Neutrophil (primary cell): ENCODE data around the gene SLC17A2.

Experiments
- H3K27ac ChIP-seq: fragments of 200-600 bp; sonication (generic); 2 replicates; pipeline ENCODE4 v1.5.1; 2016; ENCODE audit warnings: mild to moderate bottlenecking, moderate library complexity
- H3K27me3 ChIP-seq: fragments of 200-600 bp; sonication (generic); 2 replicates; pipeline ENCODE4 v1.6.0; 2016; ENCODE audit warnings: mild to moderate bottlenecking
- H3K36me3 ChIP-seq: fragments of 200-600 bp; sonication (generic); 2 replicates; pipeline ENCODE4 v1.5.1; 2017
- H3K4me1 ChIP-seq, 2 experiments: fragments of 200-600 bp in 1 of 2; sonication (generic) in 1 of 2; 1 replicate in 1 of 2; 2 replicates in 1 of 2; pipeline versions ENCODE4 v1.5.1 to v1.6.1; 2013 to 2016; ENCODE audit warnings: low read depth in 1 of 2, low read length in 1 of 2, mild to moderate bottlenecking in 1 of 2, moderate library complexity in 1 of 2; ENCODE audit not compliant: control insufficient read depth in 1 of 2, insufficient read depth in 1 of 2
- H3K4me3 ChIP-seq, 2 experiments: fragments of 200-600 bp in 1 of 2; sonication (generic) in 1 of 2; 1 replicate in 1 of 2; 2 replicates in 1 of 2; pipeline ENCODE4 v1.5.1; 2013 to 2016; ENCODE audit warnings: low read depth in 1 of 2, low read length in 1 of 2, mild to moderate bottlenecking in 1 of 2, moderate library complexity in 1 of 2
- H3K9me3 ChIP-seq: fragments of 200-600 bp; sonication (generic); 2 replicates; pipeline ENCODE4 v1.5.1; 2016
- CTCF ChIP-seq: fragments of 200-600 bp; sonication (generic); IDR thresholded peaks from 2 replicates; pipeline ENCODE4 v1.5.1; 2016; ENCODE audit warnings: antibody characterized with exemption

Gene SLC17A2

GRCh38 chr6:25868436-25869183 is 61.9 kb downstream of the SLC17A2 start:
- no peaks in the 10 kb centered on the region for H3K4me1 ChIP-seq

GRCh38 chr6:25866011-25866410 is 64.5 kb downstream of the SLC17A2 start:
- no peaks in the 10 kb centered on the region for H3K4me1 ChIP-seq
- no peak overlapping the region for H3K4me3 ChIP-seq
- no peaks in the 10 kb centered on the region for H3K36me3 ChIP-seq
- no peaks in the 10 kb centered on the region for H3K9me3 ChIP-seq
- TF ChIP-seq CTCF: no peak
- H3K27ac ChIP-seq: no peak overlapping the region
- H3K27me3 ChIP-seq: no peaks in the 10 kb centered on the region

More at GRCh38 chr6:25868436-25869183, 61.9 kb downstream of the SLC17A2 start:
- H3K36me3 ChIP-seq: no peaks in the 10 kb centered on the region
- no peak overlapping the region for H3K4me3 ChIP-seq
- peaks cover 6% of the 10 kb centered on the region for H3K27me3 ChIP-seq
- no peaks in the 10 kb centered on the region for H3K9me3 ChIP-seq
- H3K27ac ChIP-seq: no peak overlapping the region
- TF ChIP-seq CTCF: no peak

- Histone ChIP-seq H3K4me3 (no peak overlapping the region), H3K27ac (no peak overlapping the region), H3K4me1 (no peaks in the 10 kb centered on the region), H3K27me3 (no peaks in the 10 kb centered on the region), H3K36me3 (no peaks in the 10 kb centered on the region), H3K9me3 (no peaks in the 10 kb centered on the region)
- no peak for TF ChIP-seq CTCF
Measured at GRCh38 chr6:25863360-25863759, 67.1 kb downstream of the SLC17A2 start.
